HG02588 (cell line): ENCODE measurements around the gene CSAD.

Source experiments
- ATAC-seq: cut with Tn5 transposase; IDR thresholded peaks from one replicate; pipeline ENCODE4 v1.9.1; 2021; ENCODE audit warnings: mild to moderate bottlenecking, moderate library complexity; ENCODE audit not compliant: unreplicated experiment

CSAD gene

DNA sequence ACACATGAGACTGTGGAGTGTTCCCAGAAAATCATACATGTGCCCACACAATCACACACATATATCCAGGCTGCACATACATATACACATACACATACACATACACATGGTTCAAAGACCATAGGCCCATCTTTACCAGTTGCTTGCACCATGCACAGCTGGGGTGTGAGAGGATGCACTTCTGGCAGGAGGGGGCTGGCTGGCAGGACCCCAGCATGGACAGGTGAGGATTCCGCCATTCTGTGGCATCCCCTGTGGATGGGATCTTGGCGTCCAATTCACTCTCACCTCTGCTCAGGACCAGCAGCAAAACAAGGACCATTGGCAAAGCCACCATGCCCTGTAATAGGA lies 19.4 kb upstream of the CSAD start:
- peak; percentile 10 for ATAC-seq

DNA sequence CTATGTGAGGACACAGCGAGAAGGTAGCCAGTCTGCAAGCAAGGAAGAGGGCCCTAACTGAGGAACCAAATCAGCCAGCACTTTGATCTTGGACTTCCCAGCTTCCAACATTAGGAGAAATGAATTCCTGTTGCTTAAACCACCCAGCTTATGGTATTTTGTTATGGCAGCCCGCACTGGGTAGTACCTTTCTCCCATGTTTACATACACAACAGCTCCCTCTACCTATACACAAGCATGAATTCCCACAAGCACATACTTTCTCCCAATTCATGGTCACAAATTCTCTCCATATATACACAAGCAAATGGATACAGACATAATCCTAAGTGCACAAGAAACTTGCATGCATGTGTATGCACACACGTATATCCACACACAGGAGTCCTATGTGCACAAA lies 19.0 kb upstream of the CSAD start:
- no peak for ATAC-seq

DNA sequence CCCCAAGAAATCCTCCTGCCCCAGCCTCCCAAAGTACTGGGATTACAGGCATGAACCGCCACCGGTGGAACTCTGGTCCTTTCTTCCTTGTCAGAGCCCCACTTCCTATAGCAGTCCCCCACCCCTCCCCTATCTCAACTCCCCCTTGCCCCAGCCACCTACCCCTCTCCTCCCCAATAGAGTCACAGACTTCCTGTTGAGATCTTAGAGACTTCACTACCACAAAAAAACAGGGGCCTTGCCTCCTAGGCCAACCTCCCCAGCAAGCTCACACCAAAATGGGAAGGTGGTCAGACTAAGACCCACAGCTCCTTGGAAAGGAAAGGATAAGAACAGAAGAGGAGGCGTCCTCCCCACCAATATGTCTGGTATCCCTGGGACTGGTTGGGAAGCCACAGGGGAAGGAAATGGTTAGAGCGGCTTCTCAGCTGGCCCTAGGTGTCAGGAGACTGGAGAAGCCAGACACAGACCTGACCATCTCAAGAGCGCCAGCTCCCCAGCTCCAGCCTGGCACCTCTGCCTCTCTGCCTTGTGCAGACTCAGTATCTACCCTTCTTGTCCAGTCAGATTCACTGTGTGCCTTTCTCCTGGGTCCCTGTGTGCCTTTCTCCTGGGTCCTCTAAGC lies 17.9 kb upstream of the CSAD start:
- no peak for ATAC-seq

DNA sequence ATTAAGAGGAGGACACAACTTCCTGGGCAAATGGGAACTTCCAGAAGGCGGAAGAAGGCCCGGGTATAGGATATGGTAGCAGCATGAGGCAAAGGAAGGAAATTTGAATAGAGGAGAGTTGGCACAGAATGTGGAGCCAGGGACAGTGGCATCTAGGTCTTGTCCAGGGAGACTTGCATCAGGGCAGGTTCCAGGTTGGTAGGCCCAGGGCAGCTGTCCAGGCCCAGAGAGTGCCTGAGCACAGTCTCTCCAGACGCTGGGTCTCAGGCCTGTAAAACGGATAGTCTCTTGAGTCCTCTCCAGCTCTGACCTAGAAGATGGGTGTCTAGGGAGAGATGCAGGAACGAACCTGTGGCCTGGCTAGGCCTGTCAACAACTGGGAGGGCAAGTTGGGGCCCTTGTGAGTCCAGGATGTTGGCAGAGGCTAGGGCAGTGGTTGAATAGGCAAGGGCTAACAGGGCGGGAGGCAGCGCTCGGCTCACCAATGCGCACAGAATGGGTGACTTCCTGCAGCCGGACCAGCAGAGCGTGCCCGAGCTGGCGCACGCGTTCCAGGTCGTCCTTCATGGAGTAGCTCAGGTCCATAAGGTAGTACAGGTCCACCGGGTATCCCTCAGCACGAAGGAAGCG lies 16.4 kb upstream of the CSAD start:
- ATAC-seq: no peak

DNA sequence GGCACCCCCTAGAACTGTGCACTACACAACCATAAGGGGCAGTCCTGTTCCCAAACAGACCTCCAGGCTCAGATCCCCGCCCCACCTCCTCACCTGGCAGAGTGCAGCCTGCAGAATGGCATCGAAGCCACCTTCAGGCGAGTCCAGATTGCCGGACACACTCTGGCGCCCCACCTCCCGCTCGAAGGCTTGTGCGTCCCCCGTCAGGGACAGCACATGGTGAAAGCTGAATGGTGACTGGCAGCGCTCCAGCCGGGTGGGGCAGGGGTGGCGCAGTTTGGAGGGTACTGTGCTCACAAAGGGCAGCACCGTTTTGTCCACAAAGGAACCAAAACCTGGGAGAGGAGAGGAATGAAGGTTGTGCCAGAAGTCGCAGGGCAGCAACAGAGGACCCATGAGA lies 15.8 kb upstream of the CSAD start:
- ATAC-seq: no peak

DNA sequence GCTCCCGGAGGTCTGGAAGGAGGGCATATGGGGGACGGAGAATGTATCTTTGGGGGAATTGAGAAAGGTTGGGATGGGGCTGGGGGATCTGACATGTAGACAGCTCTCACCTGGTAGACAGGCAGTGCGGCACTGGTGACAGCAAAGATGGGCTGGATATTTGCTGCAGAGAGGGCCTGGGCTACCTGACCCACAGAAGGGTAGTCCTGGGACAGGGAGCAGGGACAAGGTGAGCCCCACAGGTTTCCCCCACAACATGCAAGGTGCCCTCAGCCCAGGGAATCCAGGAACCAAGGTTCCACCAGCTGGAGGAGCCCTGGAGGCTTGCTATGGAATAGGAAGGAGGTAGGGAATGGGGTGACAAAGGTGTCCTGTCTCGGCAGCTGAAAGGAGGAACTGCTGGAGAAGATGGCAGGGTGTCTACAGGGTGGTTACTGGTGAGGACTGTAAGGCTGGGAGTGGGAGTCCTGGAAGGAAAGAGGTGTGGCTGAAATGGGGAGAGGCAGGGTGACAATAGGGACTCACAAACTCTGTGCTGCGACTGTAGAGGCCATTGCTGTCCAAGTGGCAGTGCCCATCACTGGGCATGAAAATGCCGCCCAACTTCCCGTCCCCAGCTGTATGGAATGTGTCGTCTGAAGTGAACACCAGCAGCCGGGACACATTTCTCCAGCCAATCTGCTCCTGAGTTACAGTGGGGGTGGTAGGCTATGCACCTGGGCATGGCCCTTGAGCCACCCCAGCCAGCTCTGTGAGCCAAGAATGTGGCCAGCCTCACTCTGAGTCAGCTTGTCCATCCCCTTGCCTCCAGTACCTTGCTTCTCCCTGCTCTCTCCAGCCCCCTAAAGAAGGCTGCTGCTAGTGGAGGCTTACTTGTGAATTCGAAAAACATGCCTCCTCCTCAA lies 15.0 kb upstream of the CSAD start:
- ATAC-seq: no peak

DNA sequence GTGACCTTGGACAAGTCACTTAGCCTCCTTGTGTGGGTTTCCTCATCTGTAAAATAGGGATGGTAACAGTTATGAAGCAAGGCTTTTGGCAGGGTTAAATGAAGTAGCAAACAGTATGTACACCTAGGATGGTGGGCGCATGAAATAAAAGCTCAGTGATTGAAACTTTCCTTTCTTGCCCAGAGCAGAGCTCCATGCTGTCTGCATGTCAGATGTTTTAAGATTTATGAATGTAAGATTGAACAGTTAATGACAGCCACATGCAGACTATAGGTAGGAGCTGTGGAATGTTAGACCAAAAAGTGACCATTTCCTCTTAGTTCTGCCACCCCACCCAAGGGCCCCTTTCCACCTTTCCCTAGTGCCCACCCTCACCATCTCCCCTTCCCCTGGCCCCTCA lies 14.2 kb upstream of the CSAD start:
- ATAC-seq: no peak

DNA sequence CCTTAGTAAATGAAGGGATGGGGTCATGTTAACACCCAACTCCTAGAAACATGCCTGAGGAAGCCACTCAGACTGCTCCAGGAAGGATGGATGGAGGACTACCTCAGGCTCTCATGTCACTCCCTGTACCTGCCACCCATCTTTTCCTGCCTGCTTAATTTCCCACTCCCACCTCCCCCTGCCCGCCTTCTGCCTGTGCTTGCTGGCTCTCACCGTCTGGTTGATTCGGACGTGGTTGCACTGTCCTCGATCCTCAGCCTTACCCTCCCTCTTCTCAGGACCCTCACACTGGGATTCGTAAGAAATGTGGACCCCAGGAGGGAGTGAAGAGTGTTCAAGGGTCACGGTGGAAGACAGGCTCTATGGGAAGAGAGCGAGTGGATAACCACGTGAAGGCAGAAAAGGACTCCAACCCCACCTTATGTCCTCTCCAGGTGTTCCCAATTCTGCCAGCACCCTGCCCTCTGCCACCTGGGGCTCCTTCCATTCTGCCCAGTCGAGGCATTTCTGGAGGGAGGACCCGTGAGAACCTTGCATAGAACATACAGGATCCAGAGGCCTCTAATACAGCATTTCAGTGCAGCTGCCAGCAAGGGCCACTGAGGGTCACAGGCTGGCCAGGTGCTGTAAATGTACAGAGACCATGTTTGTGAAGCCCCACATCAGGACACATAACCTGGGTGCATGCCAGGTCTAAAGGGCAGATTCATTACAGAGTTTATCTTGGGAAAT lies 13.4 kb upstream of the CSAD start:
- ATAC-seq: no peak

DNA sequence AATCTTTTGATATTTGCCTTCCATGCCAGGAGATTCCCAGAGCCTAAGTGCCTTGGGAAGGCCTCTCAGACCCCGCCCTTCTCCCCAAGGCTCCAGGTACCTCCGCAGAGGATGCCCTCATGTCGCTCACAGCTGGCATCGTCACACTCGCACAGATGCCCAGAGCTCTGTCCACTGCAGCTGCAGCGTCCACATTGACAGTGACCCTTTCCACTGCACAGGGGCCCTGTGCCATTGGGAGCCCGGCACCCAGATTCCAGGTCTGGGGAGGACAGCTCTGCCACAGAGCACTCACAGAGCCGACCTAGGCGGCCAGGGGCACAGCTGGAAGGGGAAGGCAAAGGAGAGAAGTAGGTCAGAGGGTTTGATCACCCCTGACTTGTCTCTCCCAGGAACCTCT lies 12.3 kb upstream of the CSAD start:
- ATAC-seq: no peak

DNA sequence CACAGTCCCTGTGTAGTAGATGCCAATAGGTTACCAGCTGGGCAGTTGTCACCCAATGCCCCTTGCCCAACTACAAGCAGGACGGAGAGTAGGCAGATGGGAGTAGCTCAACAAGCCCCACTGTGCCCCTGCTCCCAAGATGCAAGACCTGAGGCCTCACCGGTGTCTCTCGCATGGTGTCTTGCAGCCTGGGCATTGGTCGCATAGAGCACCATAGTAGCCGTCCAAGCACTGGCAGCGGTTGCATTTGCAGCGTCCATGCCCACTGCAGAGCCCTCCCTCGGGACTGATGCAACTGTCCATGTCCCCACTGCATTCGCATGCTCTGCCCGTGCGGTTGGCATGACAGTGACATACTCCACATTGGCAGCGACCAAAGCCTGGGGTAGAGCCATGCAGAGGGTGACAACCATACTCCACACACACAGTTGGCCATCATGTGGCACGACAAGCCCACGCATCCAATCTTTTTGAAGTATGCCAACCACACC lies 11.9 kb upstream of the CSAD start:
- no peak for ATAC-seq

DNA sequence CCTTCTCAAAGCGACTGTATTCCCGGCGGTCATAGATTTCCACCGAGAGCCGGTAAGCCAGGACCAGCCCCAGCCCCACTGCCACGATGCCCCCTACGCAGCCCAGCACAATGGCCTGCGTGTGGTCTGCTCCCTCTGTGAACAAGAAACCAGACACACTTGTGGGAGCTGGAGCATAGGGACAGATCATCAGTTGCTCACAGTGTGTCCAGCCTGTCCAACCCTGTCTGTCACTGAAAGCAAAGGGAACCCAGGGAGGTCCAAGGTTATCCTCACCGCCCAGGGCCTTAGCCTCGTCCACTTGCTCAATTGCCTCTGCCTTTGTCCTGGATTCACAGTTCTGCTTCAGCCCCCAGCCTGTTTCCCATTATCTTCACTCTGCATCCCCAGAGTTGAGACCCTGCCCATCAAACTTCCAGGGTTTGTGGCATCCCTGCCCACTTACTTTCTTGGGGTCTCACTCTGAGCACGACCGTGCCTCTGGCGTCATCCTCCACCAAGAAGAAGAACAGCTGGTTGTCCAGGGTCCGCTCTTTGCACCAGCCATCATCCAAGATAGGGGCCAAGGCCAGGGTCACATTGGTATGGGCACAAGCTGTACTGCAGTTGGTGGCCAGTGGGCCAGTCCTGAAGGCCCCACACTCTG lies 11.3 kb upstream of the CSAD start:
- no peak for ATAC-seq

DNA sequence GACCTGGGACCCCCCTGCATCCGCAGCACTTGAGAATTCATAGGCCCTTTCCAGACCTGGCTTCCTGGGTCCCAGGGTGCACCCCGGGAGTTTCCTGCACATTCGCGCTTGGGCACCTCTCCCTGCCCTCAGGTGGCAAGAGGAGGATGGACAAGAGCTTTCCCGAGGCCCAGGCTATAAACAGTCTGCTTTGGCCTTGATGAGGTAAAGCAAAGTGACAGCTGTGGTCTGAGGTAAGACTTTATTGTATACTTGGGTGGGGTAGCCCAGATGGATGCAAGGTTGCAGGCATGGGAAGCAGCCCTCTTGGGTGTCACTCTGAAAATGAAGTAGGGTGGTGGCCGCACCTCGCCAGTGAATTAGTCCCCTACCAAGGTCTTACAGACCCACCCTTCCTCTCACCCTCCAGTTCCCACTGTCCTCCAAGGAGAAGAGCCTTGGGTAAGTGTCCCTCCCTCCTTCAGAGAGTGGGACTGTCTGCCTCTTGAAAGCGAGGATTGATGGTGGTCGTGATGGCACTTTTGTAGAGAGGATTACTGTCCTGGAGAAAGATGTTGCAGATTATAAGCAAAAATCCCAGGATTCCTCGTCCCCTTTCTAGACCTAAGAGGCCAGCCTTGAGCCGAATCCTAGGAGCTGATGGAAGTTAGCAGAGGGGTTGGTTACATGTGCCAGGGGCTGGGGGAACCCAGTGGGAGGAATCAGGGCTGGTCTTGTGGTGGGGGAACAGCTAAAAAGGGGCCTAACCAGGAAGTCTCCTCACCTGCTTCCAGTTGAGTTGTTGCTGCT lies 10.6 kb upstream of the CSAD start:
- no peak for ATAC-seq

DNA sequence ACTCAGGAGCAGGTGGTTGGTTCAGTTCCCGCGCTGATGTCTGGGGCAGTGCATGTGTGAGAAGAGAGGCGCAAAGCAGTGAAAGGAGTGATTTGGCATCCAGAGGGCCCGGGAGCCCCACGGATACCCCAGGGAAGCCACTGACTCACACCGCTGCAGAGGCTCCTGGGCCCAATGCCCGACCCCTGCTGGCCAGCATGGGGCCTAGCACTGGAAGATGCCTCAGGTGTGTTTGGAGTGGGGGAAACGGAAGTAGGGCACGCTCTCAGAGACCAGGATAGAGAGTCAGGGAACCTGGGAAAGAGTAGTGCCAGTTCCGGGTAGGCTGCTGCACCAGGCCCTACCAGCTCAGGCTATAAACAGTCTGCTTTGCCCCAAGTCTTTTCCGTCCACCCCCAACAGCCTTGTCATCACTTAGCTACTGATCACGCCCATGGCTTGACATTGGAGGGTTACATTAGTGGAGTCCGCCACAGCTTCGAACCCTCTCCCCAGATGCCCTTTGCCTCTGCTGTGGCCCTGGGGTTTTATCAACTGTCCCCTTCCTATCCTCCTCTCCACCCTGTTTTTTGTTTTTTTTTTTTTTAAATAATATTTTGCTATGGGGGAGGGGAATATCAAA lies 9.5 kb upstream of the CSAD start:
- no peak for ATAC-seq

DNA sequence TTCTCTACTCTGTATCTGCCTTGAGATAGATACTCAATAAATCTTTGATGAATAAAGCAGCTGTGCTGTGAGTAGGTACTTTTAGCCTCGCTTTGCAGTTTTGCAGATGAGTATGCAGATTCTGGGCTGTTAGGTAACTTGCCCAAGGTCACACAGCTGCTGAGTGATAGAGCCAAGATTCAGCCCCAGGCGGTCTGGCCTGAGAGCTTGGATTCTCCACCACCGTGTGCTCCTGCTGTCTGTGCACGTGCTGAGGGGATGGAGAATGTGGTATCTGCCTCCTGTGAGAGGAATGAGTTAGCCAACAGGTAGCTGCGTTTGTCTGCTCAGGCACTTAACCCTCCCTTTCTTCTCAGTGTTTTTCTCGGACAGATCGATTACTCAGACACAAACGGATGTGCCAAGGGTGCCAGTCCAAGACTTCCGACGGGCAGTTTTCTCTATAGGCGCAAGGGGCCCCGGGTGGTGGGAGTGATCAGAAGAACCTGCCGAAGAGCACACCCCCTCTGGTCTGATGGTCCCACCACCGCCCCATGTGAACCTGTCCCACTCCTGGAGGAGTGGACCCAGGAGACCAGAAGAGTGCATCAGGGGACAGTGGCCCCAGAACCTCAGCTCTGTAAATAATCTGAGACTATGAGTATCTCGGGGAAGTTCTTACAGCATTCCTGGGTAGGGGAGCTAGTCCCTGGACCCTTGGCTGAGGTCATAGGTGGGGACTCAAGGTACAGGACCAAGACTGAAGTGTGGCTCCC lies 6.6 kb upstream of the CSAD start:
- ATAC-seq: no peak

DNA sequence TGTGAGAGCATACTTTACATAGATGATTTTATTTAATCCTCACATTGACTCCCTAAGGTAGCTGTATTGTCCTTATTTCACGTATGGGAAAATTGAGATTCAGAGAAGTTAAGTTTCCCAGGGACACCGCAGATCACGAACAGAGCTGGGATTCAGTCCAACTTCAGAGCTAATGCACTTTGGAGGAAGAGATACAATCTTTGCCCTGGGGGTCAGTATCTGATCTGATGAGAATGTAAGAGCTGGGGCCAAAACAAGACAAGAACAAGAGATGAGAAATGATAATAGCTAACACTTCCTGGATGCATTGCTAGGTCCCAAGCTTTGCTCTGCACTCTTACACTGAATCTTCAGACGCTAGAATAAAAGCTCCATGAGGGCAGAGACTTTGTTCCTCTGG lies 6.0 kb upstream of the CSAD start:
- no peak for ATAC-seq

DNA sequence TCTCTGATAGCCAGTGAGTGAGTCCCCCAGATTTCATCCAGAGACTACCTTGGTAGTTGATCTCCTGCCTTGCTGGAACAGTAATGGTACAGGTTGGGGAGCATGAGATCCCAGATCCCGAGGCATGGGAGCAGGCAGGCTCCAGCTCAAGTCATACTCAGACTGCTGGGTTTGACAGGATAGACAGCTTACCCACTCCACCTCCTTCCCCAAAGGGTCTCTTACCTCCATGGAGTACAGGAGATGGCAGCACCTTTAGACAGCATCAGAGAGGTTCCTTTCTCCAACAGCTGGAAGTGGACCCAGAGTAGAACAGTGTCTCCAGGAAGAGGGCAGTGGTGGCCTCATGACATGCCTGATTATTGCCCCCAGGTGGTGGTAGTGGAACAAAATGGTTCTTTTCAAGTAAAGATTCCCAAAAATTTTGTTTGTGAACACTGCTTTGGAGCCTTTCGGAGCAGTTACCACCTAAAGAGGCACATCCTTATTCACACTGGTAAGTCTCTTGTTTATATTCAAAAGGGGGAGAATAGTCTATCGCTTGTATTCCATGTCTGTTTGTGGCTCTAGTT lies 4.9 kb upstream of the CSAD start:
- ATAC-seq: no peak

DNA sequence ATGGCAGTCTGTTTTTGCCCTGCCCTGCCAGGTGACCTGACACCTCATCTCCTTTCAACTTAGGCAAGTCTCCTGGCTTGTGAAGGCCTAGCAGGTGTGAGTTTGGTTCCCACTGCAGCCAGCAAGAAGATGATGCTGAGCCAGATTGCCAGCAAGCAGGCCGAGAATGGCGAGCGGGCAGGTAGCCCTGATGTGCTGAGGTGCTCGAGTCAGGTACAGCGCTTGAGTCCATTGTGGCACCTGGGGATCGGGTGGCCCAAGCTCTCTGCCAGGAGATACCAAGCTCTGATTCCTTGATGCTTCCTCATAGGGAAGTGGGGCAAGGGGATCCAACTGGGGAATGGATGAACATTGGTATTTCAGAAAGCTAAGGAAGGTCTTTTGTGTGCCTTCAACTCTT lies 4.1 kb upstream of the CSAD start:
- no peak for ATAC-seq

DNA sequence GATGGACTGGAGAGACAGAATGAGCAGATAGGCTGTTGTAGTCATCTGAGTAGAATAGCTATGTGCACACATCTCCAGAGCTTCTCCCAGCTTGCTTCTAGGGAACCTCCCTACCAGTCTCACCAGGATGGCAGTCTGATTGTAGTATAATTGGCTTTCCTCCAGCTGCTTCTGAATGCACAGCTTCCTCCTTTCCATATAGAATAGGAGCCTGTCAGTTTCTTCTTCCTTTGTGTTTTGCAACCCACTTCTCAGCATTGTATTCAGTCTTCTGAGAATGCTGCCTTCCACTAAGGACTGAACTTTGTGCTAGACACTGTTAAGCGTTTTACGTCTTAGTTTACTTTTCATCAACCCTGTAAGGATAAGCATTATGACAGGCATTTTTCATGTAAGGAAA lies 2.2 kb upstream of the CSAD start:
- no peak for ATAC-seq

DNA sequence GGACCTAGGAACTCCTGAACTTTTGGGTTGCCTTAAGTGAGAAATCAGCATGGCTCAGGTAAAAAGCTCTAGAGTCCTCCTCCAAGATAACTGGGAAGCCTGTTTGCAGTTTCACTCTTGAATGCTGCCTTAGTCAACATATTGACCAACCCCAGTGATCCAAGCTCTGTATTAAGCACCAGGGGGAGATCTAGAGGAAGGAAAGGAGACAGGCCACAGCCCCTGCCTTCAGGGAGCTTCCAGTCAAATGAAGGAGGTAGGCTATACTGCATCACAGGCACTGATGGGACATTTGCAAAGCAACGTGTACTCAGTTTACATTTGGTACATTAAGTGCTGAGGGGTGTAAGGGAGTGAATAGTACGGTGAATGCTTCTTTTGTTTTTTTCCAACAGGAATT lies 1.2 kb upstream of the CSAD start:
- ATAC-seq: no peak
